HepG2 (cell line): ENCODE results near the gene HEXD. TPM values are rescaled to one million over a fixed set of nuclear protein-coding genes. Genes with fewer than 3 reads are reported as not detected.

Experiments used
- ATAC-seq: fragments of 200-7000 bp; cut with Tn5 transposase; 3 replicates; pipeline ENCODE4 v1.9.1; 2020; ENCODE audit warnings: mild to moderate bottlenecking, moderate library complexity
- BruUV-seq: library from RNA; stranded (reverse); fragments of 400-500 nt; replicated peaks from 2 replicates; lab custom pipeline; 2021; lab: Mats Ljungman, UMichigan
- CTCF ChIA-PET: fragments of 300-600 bp; formaldehyde crosslinking; extraction: SDS; loops from one replicate; lab custom pipeline; 2021; ENCODE audit warnings: low total read pairs, inconsistent platforms, low intra/inter-chr PET ratio; lab: Yijun Ruan, JAX
- POLR2A ChIA-PET: fragments of 350-600 bp; sonication (Branson Sonifier 250); formaldehyde crosslinking; loops from one replicate; lab custom pipeline; 2020; ENCODE audit warnings: antibody characterized with exemption, inconsistent platforms; lab: Yijun Ruan, JAX
- DNase-seq: peaks from one replicate; pipeline ENCODE4 v3.0.0-alpha.2; 2015; ENCODE audit warnings: low spot score
- FAIRE-seq: peaks from 3 replicates; lab custom pipeline; 2011; peaks lifted over from hg19 to GRCh38; lab: Jason Lieb, UNC
- H2AFZ ChIP-seq: one replicate; pipeline ENCODE4 v1.6.1; 2011; ENCODE audit warnings: low read length, inconsistent platforms
- H3K27ac ChIP-seq: fragments of 300-600 bp; 3 replicates; pipeline ENCODE4 v1.8.0; 2011; ENCODE audit warnings: mixed run types, mild to moderate bottlenecking, mixed read lengths, low read length, inconsistent platforms; ENCODE audit not compliant: insufficient read depth; ENCODE audit errors: extremely low read length
- H3K27me3 ChIP-seq, 2 experiments: fragments of 200-600 bp in 1 of 2; 2 replicates in 1 of 2; 3 replicates in 1 of 2; pipeline versions ENCODE4 v1.6.0 to v1.8.0; 2011; ENCODE audit warnings: low read length in 2 of 2, mild to moderate bottlenecking in 2 of 2, moderate library complexity in 2 of 2, inconsistent platforms in 1 of 2; ENCODE audit not compliant: insufficient read depth in 2 of 2, control insufficient read depth in 1 of 2
- H3K36me3 ChIP-seq, 2 experiments: fragments of 200-600 bp in 1 of 2; replicated peaks in 1 of 2; 2 replicates in 1 of 2; 3 replicates in 1 of 2; pipeline versions ENCODE4 v1.5.1 to v1.8.0; 2011; ENCODE audit warnings: low read length in 2 of 2, inconsistent platforms in 1 of 2; ENCODE audit not compliant: insufficient read depth in 2 of 2, control insufficient read depth in 1 of 2
- H3K4me1 ChIP-seq: 2 replicates; pipeline ENCODE4 v1.5.1; 2012; ENCODE audit warnings: low read length, inconsistent platforms; ENCODE audit not compliant: insufficient read depth
- H3K4me2 ChIP-seq: 2 replicates; pipeline ENCODE4 v1.6.0; 2011; ENCODE audit warnings: low read depth, low read length, inconsistent platforms
- H3K4me3 ChIP-seq, 3 experiments: fragments of 200-600 bp in 1 of 3; sonication (generic), shearing (Covaris generic) in 1 of 3; replicated peaks in 1 of 3; 2 replicates each; pipeline ENCODE4 v1.5.1; 2011 to 2016; ENCODE audit warnings: low read length in 3 of 3, inconsistent platforms in 2 of 3, low read depth in 2 of 3, mild to moderate bottlenecking in 2 of 3, control low read depth in 1 of 3, mixed read lengths in 1 of 3; ENCODE audit not compliant: insufficient read depth in 1 of 3
- H3K79me2 ChIP-seq: one replicate; pipeline ENCODE4 v1.6.1; 2011; ENCODE audit warnings: low read length, inconsistent platforms; ENCODE audit not compliant: insufficient read depth
- H3K9ac ChIP-seq: 2 replicates; pipeline ENCODE4 v1.6.0; 2011; ENCODE audit warnings: mild to moderate bottlenecking, low read depth, low read length, inconsistent platforms; ENCODE audit not compliant: insufficient read depth
- H3K9me3 ChIP-seq: 2 replicates; pipeline ENCODE4 v1.5.1; 2012; ENCODE audit warnings: mild to moderate bottlenecking, low read length
- H4K20me1 ChIP-seq: 2 replicates; pipeline ENCODE4 v1.6.0; 2011; ENCODE audit warnings: inconsistent platforms, mild to moderate bottlenecking, low read length, moderate library complexity; ENCODE audit not compliant: insufficient read depth
- MAFG ChIP-seq: sonication (generic); formaldehyde crosslinking; IDR thresholded peaks from 2 replicates; pipeline ENCODE4 v1.5.1; 2020; ENCODE audit warnings: mild to moderate bottlenecking, missing genetic modification reagents
- NCOA1 ChIP-seq: sonication (generic); formaldehyde crosslinking; IDR thresholded peaks from 2 replicates; pipeline ENCODE4 v1.9.0; 2021; ENCODE audit warnings: missing genetic modification reagents
- ZNF446 ChIP-seq: sonication (generic); formaldehyde crosslinking; IDR thresholded peaks from 2 replicates; pipeline ENCODE4 v1.5.0; 2020; ENCODE audit warnings: mild to moderate bottlenecking, missing genetic modification reagents
- ZNF572 ChIP-seq: sonication (generic); formaldehyde crosslinking; IDR thresholded peaks from 2 replicates; pipeline ENCODE4 v1.5.1; 2020; ENCODE audit warnings: mild to moderate bottlenecking, missing genetic modification reagents
- ZNF746 ChIP-seq: sonication (generic); formaldehyde crosslinking; IDR thresholded peaks from 2 replicates; pipeline ENCODE4 v1.8.0; 2022; ENCODE audit warnings: mild to moderate bottlenecking, missing genetic modification reagents
- ZNF83 ChIP-seq: sonication (generic); formaldehyde crosslinking; IDR thresholded peaks from 2 replicates; pipeline ENCODE4 v1.4.0; 2020; ENCODE audit warnings: missing genetic modification reagents, mild to moderate bottlenecking, borderline replicate concordance
- WGBS: methylation state at CpG from one replicate; pipeline ENCODE4 v1.1.6; 2017; ENCODE audit warnings: low lambda C conversion rate; 5-methylcytosine and 5-hydroxymethylcytosine counted together
- in situ Hi-C: cut with HindIII; loops from 2 replicates; pipeline ENCODE4 v1.10.0; 2017; ENCODE audit warnings: low pct_unique_long_range_greater_than_20kb; ENCODE audit not compliant: extremely low pct_ligation_motif_present
- intact Hi-C: fragments of 100-400 bp; cut with micrococcal nuclease; formaldehyde crosslinking; loops from one replicate; pipeline ENCODE4 v1.10.0; 2022; ENCODE audit not compliant: unreplicated experiment
- polyA plus RNA-seq, 8 experiments: library from polyadenylated mRNA; depleted of rRNA in 3 of 8; stranded (reverse) in 7 of 8; unstranded in 1 of 8; fragments of >200 nt; fragmentation: Illumina TruSeq in 4 of 8; extraction: Trizol in 4 of 8; gene quantifications; 2 replicates each; pipeline versions ENCODE4 v1.2.1 to v1.2.3, GENCODE V29; 2011 to 2016; ENCODE audit warnings: low read depth in 4 of 8, missing spikeins in 1 of 8, mixed read lengths in 1 of 8; ENCODE audit not compliant: insufficient read depth in 1 of 8
- total RNA-seq, 5 experiments: library from RNA; depleted of rRNA; stranded (reverse); fragments of >200 nt; fragmentation: Illumina TruSeq; extraction: Trizol; gene quantifications; 2 replicates each; pipeline ENCODE4 v1.2.3, GENCODE V29; 2016; ENCODE audit warnings: low read depth in 1 of 5
- TF ChIP-seq, protein P1 (sequence below): sonication (generic); formaldehyde crosslinking; IDR thresholded peaks from 2 replicates; pipeline ENCODE4 v1.4.0; 2020; ENCODE audit warnings: missing genetic modification reagents
- TF ChIP-seq, protein P2 (sequence below), 2 experiments: fragments of 450-650 bp in 1 of 2; sonication (generic) in 1 of 2; formaldehyde crosslinking; IDR thresholded peaks; 2 replicates each; pipeline versions ENCODE4 v1.5.0 to v1.8.0; 2020 to 2022; ENCODE audit warnings: mild to moderate bottlenecking in 1 of 2, missing genetic modification reagents in 1 of 2
- TF ChIP-seq, protein P3 (sequence below): sonication (generic); formaldehyde crosslinking; IDR thresholded peaks from 2 replicates; pipeline ENCODE4 v1.4.0; 2020; ENCODE audit warnings: mild to moderate bottlenecking, low read depth, missing genetic modification reagents
- TF ChIP-seq, protein P4 (sequence below): sonication (generic); formaldehyde crosslinking; IDR thresholded peaks from 2 replicates; pipeline ENCODE4 v1.8.0; 2023; ENCODE audit warnings: mild to moderate bottlenecking, missing genetic modification reagents
- TF ChIP-seq, protein P5 (sequence below): sonication (generic); formaldehyde crosslinking; IDR thresholded peaks from 2 replicates; pipeline ENCODE4 v1.4.0; 2020; ENCODE audit warnings: mild to moderate bottlenecking, missing genetic modification reagents

HEXD gene
- total and polyA plus RNA-seq, 2 of the 13 experiments (the other 11 are each of a cell fraction or from before 2014, with no cell fraction given): 22.3 to 41.8 TPM

DNA sequence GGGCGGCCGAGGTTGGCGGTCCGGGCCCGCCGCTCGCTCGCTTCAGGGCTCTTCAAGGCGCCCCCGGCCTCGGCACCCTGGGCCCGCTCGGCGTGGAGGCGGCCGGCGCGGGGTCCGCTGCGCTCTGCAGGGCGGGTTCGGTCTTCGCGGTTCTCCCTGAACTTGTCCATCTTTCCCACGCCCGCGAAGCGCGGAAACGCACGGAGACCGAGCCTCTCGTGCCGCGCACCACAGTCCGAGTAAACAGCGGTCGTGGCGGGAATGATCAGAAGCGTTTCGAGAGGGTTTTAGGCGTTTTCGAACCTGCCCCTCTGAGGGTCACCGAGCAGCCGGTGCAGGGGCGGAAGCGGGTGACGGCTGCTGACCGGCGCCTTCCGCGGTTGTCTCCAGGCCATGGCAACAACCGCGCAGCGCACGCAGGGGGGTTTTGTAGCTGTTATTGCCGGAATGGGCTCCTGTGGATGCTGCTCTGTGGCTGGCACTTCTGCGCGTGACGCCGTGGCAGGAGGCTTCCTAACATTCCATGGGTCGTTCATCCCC lies 40.8 kb downstream of the HEXD start:
- under 1% methylated on average over 21 of the region's 62 CpGs for WGBS
- ChIA-PET POLR2A (interaction anchor here (0.8 to 1.9 kb wide), 4 partner anchors 35 to 134 kb away, joined by 3 to 6 read pairs (median 4); no protein-coding TSS in a partner anchor), CTCF (no interaction called here)
- H2AFZ ChIP-seq: no peak overlapping the region
- H3K4me3 ChIP-seq: peak overlapping the region; percentile 85 to 99 (median 87)
- in situ Hi-C loops: no loop called here
- FAIRE-seq (no peak), DNase-seq (no peak), ATAC-seq (peak; percentile 5)
- H3K9me3 ChIP-seq: no peaks in the 10 kb centered on the region
- peak overlapping the region; percentile 99 for H3K4me2 ChIP-seq
- peak overlapping the region; percentile 96 for H3K27ac ChIP-seq
- peaks cover 9% of the 10 kb centered on the region; the same call in 1 of the 2 replicates for H4K20me1 ChIP-seq
- TSS peak; percentile 56 for BruUV-seq
- H3K4me1 ChIP-seq: peaks cover 56% of the 10 kb centered on the region
- H3K9ac ChIP-seq: peak overlapping the region; percentile 98
- peaks cover 9 to 33% of the 10 kb centered on the region in 2 experiments for H3K36me3 ChIP-seq
- H3K27me3 ChIP-seq: no peaks in the 10 kb centered on the region
- H3K79me2 ChIP-seq: peaks cover 10% of the 10 kb centered on the region
- intact Hi-C loops: loop anchor here (1.0 to 2.0 kb wide), 4 partner anchors 9 to 96 kb away; partner anchors contain the start of genes CYBC1, HEXD and OGFOD3
- TF ChIP-seq ZNF446 (CRISPR knock-in tag): peak; percentile 27; the same call in 1 of the 2 replicates
- TF ChIP-seq NCOA1 (CRISPR knock-in tag): 0 out of 2 replicates have a peak, but pooled peaks have one; percentile 17
- TF ChIP-seq, protein P1, sequence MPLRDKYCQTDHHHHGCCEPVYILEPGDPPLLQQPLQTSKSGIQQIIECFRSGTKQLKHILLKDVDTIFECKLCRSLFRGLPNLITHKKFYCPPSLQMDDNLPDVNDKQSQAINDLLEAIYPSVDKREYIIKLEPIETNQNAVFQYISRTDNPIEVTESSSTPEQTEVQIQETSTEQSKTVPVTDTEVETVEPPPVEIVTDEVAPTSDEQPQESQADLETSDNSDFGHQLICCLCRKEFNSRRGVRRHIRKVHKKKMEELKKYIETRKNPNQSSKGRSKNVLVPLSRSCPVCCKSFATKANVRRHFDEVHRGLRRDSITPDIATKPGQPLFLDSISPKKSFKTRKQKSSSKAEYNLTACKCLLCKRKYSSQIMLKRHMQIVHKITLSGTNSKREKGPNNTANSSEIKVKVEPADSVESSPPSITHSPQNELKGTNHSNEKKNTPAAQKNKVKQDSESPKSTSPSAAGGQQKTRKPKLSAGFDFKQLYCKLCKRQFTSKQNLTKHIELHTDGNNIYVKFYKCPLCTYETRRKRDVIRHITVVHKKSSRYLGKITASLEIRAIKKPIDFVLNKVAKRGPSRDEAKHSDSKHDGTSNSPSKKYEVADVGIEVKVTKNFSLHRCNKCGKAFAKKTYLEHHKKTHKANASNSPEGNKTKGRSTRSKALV (CRISPR knock-in tag): peak; percentile 62; the same call in 1 of the 2 replicates
- TF ChIP-seq, protein P2, sequence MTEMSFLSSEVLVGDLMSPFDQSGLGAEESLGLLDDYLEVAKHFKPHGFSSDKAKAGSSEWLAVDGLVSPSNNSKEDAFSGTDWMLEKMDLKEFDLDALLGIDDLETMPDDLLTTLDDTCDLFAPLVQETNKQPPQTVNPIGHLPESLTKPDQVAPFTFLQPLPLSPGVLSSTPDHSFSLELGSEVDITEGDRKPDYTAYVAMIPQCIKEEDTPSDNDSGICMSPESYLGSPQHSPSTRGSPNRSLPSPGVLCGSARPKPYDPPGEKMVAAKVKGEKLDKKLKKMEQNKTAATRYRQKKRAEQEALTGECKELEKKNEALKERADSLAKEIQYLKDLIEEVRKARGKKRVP (CRISPR knock-in tag; IDR thresholded peaks at IDR 0.05): peak in 1 of 2 experiments; percentile 35; a peak in 1 of 4 replicates
- TF ChIP-seq, protein P3, sequence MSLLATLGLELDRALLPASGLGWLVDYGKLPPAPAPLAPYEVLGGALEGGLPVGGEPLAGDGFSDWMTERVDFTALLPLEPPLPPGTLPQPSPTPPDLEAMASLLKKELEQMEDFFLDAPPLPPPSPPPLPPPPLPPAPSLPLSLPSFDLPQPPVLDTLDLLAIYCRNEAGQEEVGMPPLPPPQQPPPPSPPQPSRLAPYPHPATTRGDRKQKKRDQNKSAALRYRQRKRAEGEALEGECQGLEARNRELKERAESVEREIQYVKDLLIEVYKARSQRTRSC (CRISPR knock-in tag): no peak
- TF ChIP-seq ZNF83: 0 out of 2 replicates have a peak, but pooled peaks have one; percentile 31
- TF ChIP-seq, protein P4, sequence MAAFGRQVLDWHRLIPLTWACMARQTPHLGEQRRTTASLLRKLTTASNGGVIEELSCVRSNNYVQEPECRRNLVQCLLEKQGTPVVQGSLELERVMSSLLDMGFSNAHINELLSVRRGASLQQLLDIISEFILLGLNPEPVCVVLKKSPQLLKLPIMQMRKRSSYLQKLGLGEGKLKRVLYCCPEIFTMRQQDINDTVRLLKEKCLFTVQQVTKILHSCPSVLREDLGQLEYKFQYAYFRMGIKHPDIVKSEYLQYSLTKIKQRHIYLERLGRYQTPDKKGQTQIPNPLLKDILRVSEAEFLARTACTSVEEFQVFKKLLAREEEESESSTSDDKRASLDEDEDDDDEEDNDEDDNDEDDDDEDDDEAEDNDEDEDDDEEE: no peak
- TF ChIP-seq, protein P5, sequence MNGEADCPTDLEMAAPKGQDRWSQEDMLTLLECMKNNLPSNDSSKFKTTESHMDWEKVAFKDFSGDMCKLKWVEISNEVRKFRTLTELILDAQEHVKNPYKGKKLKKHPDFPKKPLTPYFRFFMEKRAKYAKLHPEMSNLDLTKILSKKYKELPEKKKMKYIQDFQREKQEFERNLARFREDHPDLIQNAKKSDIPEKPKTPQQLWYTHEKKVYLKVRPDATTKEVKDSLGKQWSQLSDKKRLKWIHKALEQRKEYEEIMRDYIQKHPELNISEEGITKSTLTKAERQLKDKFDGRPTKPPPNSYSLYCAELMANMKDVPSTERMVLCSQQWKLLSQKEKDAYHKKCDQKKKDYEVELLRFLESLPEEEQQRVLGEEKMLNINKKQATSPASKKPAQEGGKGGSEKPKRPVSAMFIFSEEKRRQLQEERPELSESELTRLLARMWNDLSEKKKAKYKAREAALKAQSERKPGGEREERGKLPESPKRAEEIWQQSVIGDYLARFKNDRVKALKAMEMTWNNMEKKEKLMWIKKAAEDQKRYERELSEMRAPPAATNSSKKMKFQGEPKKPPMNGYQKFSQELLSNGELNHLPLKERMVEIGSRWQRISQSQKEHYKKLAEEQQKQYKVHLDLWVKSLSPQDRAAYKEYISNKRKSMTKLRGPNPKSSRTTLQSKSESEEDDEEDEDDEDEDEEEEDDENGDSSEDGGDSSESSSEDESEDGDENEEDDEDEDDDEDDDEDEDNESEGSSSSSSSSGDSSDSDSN: peak; percentile 3; the same call in 1 of the 2 replicates
- 0 out of 2 replicates have a peak, but pooled peaks have one; percentile 13 for TF ChIP-seq MAFG
- TF ChIP-seq ZNF746 (CRISPR knock-in tag): 0 out of 2 replicates have a peak, but pooled peaks have one; percentile 59
- peak; percentile 76; the same call in 1 of the 2 replicates for TF ChIP-seq ZNF572 (CRISPR knock-in tag)
